Measurements from ENCODE around the gene UBIAD1. TPM values are rescaled to one million over a fixed set of nuclear protein-coding genes. Genes with fewer than 3 reads are reported as not detected.

UBIAD1 gene
- total and polyA plus RNA-seq, 5 donors from 2014 or later, result 20.9 to 43.5 (median 38.3) TPM

- Histone ChIP-seq H3K27ac (ENCODE audit: insufficient read depth, low read length, poor library complexity, severe bottlenecking) (no peak overlapping the region), H3K9me3 (ENCODE audit: control insufficient read depth in 2 of 2, low read length in 2 of 2) (no peaks in the 10 kb centered on the region), H3K4me3 (ENCODE audit: low read depth, low read length) (no peak overlapping the region), H3K27me3 (ENCODE audit: control insufficient read depth, insufficient read depth, low read length) (no peaks in the 10 kb centered on the region), H3K36me3 (ENCODE audit: control insufficient read depth, insufficient read depth, low read length) (no peaks in the 10 kb centered on the region), H3K4me1 (ENCODE audit: control insufficient read depth, insufficient read depth, low read length, poor library complexity, severe bottlenecking) (no peaks in the 10 kb centered on the region)
- DNase-seq, result no peak
- ATAC-seq (ENCODE audit: low read depth in 2 of 2), result no peak
- Mint-ChIP-seq H3K4me3 (no peak overlapping the region), H3K27ac (no peak overlapping the region), H3K36me3 (no peaks in the 10 kb centered on the region), H3K9me3 (peaks cover 0 to 2% (median 0%) of the 10 kb centered on the region in 7 donors), H3K27me3 (no peaks in the 10 kb centered on the region), H3K4me1 (peaks cover 0 to 4% (median 0%) of the 10 kb centered on the region in 4 donors)
Measured at GRCh38 chr1:11307852-11308251, 34.9 kb downstream of the UBIAD1 start.

- no peak for ATAC-seq (ENCODE audit: low read depth in 2 of 2)
- H3K4me1 Mint-ChIP-seq, result peaks cover 0 to 4% (median 0%) of the 10 kb centered on the region in 4 donors
- no peaks in the 10 kb centered on the region for H3K27me3 ChIP-seq (ENCODE audit: control insufficient read depth, insufficient read depth, low read length)
- H3K9me3 Mint-ChIP-seq, result peaks cover 0 to 2% (median 0%) of the 10 kb centered on the region in 7 donors
- peaks cover 4% of the 10 kb centered on the region for H3K27me3 Mint-ChIP-seq
- H3K4me3 ChIP-seq (ENCODE audit: low read depth, low read length), result no peak overlapping the region
- no peak overlapping the region for H3K27ac Mint-ChIP-seq
- no peak for DNase-seq
- no peaks in the 10 kb centered on the region for H3K36me3 ChIP-seq (ENCODE audit: control insufficient read depth, insufficient read depth, low read length)
- no peak overlapping the region for H3K27ac ChIP-seq (ENCODE audit: insufficient read depth, low read length, poor library complexity, severe bottlenecking)
- no peaks in the 10 kb centered on the region for H3K4me1 ChIP-seq (ENCODE audit: control insufficient read depth, insufficient read depth, low read length, poor library complexity, severe bottlenecking)
- no peaks in the 10 kb centered on the region for H3K9me3 ChIP-seq (ENCODE audit: control insufficient read depth in 2 of 2, low read length in 2 of 2)
- H3K4me3 Mint-ChIP-seq, result no peak overlapping the region
- H3K36me3 Mint-ChIP-seq, result no peaks in the 10 kb centered on the region
Measured at GRCh38 chr1:11308699-11309224, 35.8 kb downstream of the UBIAD1 start.

GRCh38 chr1:11309385-11309784, 36.4 kb downstream of the UBIAD1 start:
- Mint-ChIP-seq H3K4me1 (peaks cover 0 to 4% (median 0%) of the 10 kb centered on the region in 4 donors), H3K9me3 (peaks cover 0 to 2% (median 0%) of the 10 kb centered on the region in 7 donors), H3K27me3 (peaks cover 4% of the 10 kb centered on the region), H3K4me3 (no peak overlapping the region), H3K36me3 (no peaks in the 10 kb centered on the region), H3K27ac (no peak overlapping the region)
- Histone ChIP-seq H3K4me3 (ENCODE audit: low read depth, low read length) (no peak overlapping the region), H3K9me3 (ENCODE audit: control insufficient read depth in 2 of 2, low read length in 2 of 2) (no peaks in the 10 kb centered on the region), H3K4me1 (ENCODE audit: control insufficient read depth, insufficient read depth, low read length, poor library complexity, severe bottlenecking) (no peaks in the 10 kb centered on the region), H3K27ac (ENCODE audit: insufficient read depth, low read length, poor library complexity, severe bottlenecking) (no peak overlapping the region), H3K36me3 (ENCODE audit: control insufficient read depth, insufficient read depth, low read length) (no peaks in the 10 kb centered on the region), H3K27me3 (ENCODE audit: control insufficient read depth, insufficient read depth, low read length) (no peaks in the 10 kb centered on the region)
- ATAC-seq (ENCODE audit: low read depth in 2 of 2) (no peak), DNase-seq (no peak)

- Histone ChIP-seq H3K4me3 (ENCODE audit: low read depth, low read length) (no peak overlapping the region), H3K27me3 (ENCODE audit: control insufficient read depth, insufficient read depth, low read length) (no peaks in the 10 kb centered on the region), H3K9me3 (ENCODE audit: control insufficient read depth in 2 of 2, low read length in 2 of 2) (no peaks in the 10 kb centered on the region), H3K36me3 (ENCODE audit: control insufficient read depth, insufficient read depth, low read length) (no peaks in the 10 kb centered on the region), H3K27ac (ENCODE audit: insufficient read depth, low read length, poor library complexity, severe bottlenecking) (no peak overlapping the region), H3K4me1 (ENCODE audit: control insufficient read depth, insufficient read depth, low read length, poor library complexity, severe bottlenecking) (no peaks in the 10 kb centered on the region)
- Mint-ChIP-seq H3K9me3 (peaks cover 0 to 2% (median 0%) of the 10 kb centered on the region in 7 donors), H3K27me3 (peaks cover 4% of the 10 kb centered on the region), H3K4me1 (peaks cover 0 to 4% (median 2%) of the 10 kb centered on the region in 4 donors), H3K4me3 (no peak overlapping the region), H3K36me3 (no peaks in the 10 kb centered on the region), H3K27ac (peak overlapping the region in 1 of 3 donors; percentile 4)
- no peak for ATAC-seq (ENCODE audit: low read depth in 2 of 2)
- no peak for DNase-seq
Measured at GRCh38 chr1:11311816-11312755, 39.1 kb downstream of the UBIAD1 start.

GRCh38 chr1:11314959-11315358, 42.0 kb downstream of the UBIAD1 start:
- H3K9me3 Mint-ChIP-seq, result peaks cover 0 to 2% (median 0%) of the 10 kb centered on the region in 7 donors
- H3K4me1 ChIP-seq (ENCODE audit: control insufficient read depth, insufficient read depth, low read length, poor library complexity, severe bottlenecking), result no peaks in the 10 kb centered on the region
- H3K27me3 Mint-ChIP-seq, result peaks cover 7% of the 10 kb centered on the region
- H3K27me3 ChIP-seq (ENCODE audit: control insufficient read depth, insufficient read depth, low read length), result no peaks in the 10 kb centered on the region
- ATAC-seq (ENCODE audit: low read depth in 2 of 2) (no peak), DNase-seq (no peak)
- H3K27ac ChIP-seq (ENCODE audit: insufficient read depth, low read length, poor library complexity, severe bottlenecking), result no peak overlapping the region
- no peak overlapping the region for H3K27ac Mint-ChIP-seq
- H3K36me3 Mint-ChIP-seq, result no peaks in the 10 kb centered on the region
- no peak overlapping the region for H3K4me3 Mint-ChIP-seq
- H3K4me3 ChIP-seq (ENCODE audit: low read depth, low read length), result no peak overlapping the region
- no peaks in the 10 kb centered on the region for H3K36me3 ChIP-seq (ENCODE audit: control insufficient read depth, insufficient read depth, low read length)
- no peaks in the 10 kb centered on the region for H3K9me3 ChIP-seq (ENCODE audit: control insufficient read depth in 2 of 2, low read length in 2 of 2)
- H3K4me1 Mint-ChIP-seq, result peaks cover 0 to 5% (median 2%) of the 10 kb centered on the region in 4 donors

- no peak overlapping the region for H3K27ac Mint-ChIP-seq
- Histone ChIP-seq H3K4me1 (ENCODE audit: control insufficient read depth, insufficient read depth, low read length, poor library complexity, severe bottlenecking) (no peaks in the 10 kb centered on the region), H3K27me3 (ENCODE audit: control insufficient read depth, insufficient read depth, low read length) (no peaks in the 10 kb centered on the region), H3K9me3 (ENCODE audit: control insufficient read depth in 2 of 2, low read length in 2 of 2) (no peaks in the 10 kb centered on the region), H3K4me3 (ENCODE audit: low read depth, low read length) (no peak overlapping the region), H3K27ac (ENCODE audit: insufficient read depth, low read length, poor library complexity, severe bottlenecking) (no peak overlapping the region), H3K36me3 (ENCODE audit: control insufficient read depth, insufficient read depth, low read length) (no peaks in the 10 kb centered on the region)
- H3K27me3 Mint-ChIP-seq, result peaks cover 11% of the 10 kb centered on the region
- no peaks in the 10 kb centered on the region for H3K36me3 Mint-ChIP-seq
- no peak for DNase-seq
- no peaks in the 10 kb centered on the region for H3K9me3 Mint-ChIP-seq
- no peak overlapping the region for H3K4me3 Mint-ChIP-seq
- no peak for ATAC-seq (ENCODE audit: low read depth in 2 of 2)
- peaks cover 0 to 10% (median 2%) of the 10 kb centered on the region in 4 donors for H3K4me1 Mint-ChIP-seq
Measured at GRCh38 chr1:11316701-11317100, 43.7 kb downstream of the UBIAD1 start.

GRCh38 chr1:11318982-11319381, 46.0 kb downstream of the UBIAD1 start:
- H3K4me1 ChIP-seq (ENCODE audit: control insufficient read depth, insufficient read depth, low read length, poor library complexity, severe bottlenecking), result no peaks in the 10 kb centered on the region
- H3K36me3 Mint-ChIP-seq, result no peaks in the 10 kb centered on the region
- DNase-seq (no peak), ATAC-seq (ENCODE audit: low read depth in 2 of 2) (no peak)
- peaks cover 7% of the 10 kb centered on the region for H3K27me3 Mint-ChIP-seq
- no peaks in the 10 kb centered on the region for H3K27me3 ChIP-seq (ENCODE audit: control insufficient read depth, insufficient read depth, low read length)
- no peak overlapping the region for H3K4me3 Mint-ChIP-seq
- peaks cover 0 to 6% (median 2%) of the 10 kb centered on the region in 4 donors for H3K4me1 Mint-ChIP-seq
- H3K27ac ChIP-seq (ENCODE audit: insufficient read depth, low read length, poor library complexity, severe bottlenecking), result no peak overlapping the region
- no peaks in the 10 kb centered on the region for H3K9me3 ChIP-seq (ENCODE audit: control insufficient read depth in 2 of 2, low read length in 2 of 2)
- H3K9me3 Mint-ChIP-seq, result no peaks in the 10 kb centered on the region
- no peaks in the 10 kb centered on the region for H3K36me3 ChIP-seq (ENCODE audit: control insufficient read depth, insufficient read depth, low read length)
- no peak overlapping the region for H3K4me3 ChIP-seq (ENCODE audit: low read depth, low read length)
- H3K27ac Mint-ChIP-seq, result no peak overlapping the region

Measured in CD4-positive, CD25-positive, alpha-beta regulatory T cell (primary cell).